HepG2 (cell line): ENCODE data around the gene TTC23. TPM values are rescaled to one million over a fixed set of nuclear protein-coding genes. Genes with fewer than 3 reads are reported as not detected.

Experiments used
- ATAC-seq: fragments of 200-7000 bp; cut with Tn5 transposase; 3 replicates; pipeline ENCODE4 v1.9.1; 2020; ENCODE audit warnings: mild to moderate bottlenecking, moderate library complexity
- BruUV-seq: library from RNA; stranded (reverse); fragments of 400-500 nt; replicated peaks from 2 replicates; lab custom pipeline; 2021; lab: Mats Ljungman, UMichigan
- CTCF ChIA-PET: fragments of 300-600 bp; formaldehyde crosslinking; extraction: SDS; loops from one replicate; lab custom pipeline; 2021; ENCODE audit warnings: low total read pairs, inconsistent platforms, low intra/inter-chr PET ratio; lab: Yijun Ruan, JAX
- POLR2A ChIA-PET: fragments of 350-600 bp; sonication (Branson Sonifier 250); formaldehyde crosslinking; loops from one replicate; lab custom pipeline; 2020; ENCODE audit warnings: antibody characterized with exemption, inconsistent platforms; lab: Yijun Ruan, JAX
- DNase-seq: peaks from one replicate; pipeline ENCODE4 v3.0.0-alpha.2; 2015; ENCODE audit warnings: low spot score
- FAIRE-seq: peaks from 3 replicates; lab custom pipeline; 2011; peaks lifted over from hg19 to GRCh38; lab: Jason Lieb, UNC
- H2AFZ ChIP-seq: one replicate; pipeline ENCODE4 v1.6.1; 2011; ENCODE audit warnings: low read length, inconsistent platforms
- H3K27ac ChIP-seq: fragments of 300-600 bp; 3 replicates; pipeline ENCODE4 v1.8.0; 2011; ENCODE audit warnings: mixed run types, mild to moderate bottlenecking, mixed read lengths, low read length, inconsistent platforms; ENCODE audit not compliant: insufficient read depth; ENCODE audit errors: extremely low read length
- H3K27me3 ChIP-seq, 2 experiments: fragments of 200-600 bp in 1 of 2; 2 replicates in 1 of 2; 3 replicates in 1 of 2; pipeline versions ENCODE4 v1.6.0 to v1.8.0; 2011; ENCODE audit warnings: low read length in 2 of 2, mild to moderate bottlenecking in 2 of 2, moderate library complexity in 2 of 2, inconsistent platforms in 1 of 2; ENCODE audit not compliant: insufficient read depth in 2 of 2, control insufficient read depth in 1 of 2
- H3K36me3 ChIP-seq, 2 experiments: fragments of 200-600 bp in 1 of 2; replicated peaks in 1 of 2; 2 replicates in 1 of 2; 3 replicates in 1 of 2; pipeline versions ENCODE4 v1.5.1 to v1.8.0; 2011; ENCODE audit warnings: low read length in 2 of 2, inconsistent platforms in 1 of 2; ENCODE audit not compliant: insufficient read depth in 2 of 2, control insufficient read depth in 1 of 2
- H3K4me1 ChIP-seq: 2 replicates; pipeline ENCODE4 v1.5.1; 2012; ENCODE audit warnings: low read length, inconsistent platforms; ENCODE audit not compliant: insufficient read depth
- H3K4me2 ChIP-seq: 2 replicates; pipeline ENCODE4 v1.6.0; 2011; ENCODE audit warnings: low read depth, low read length, inconsistent platforms
- H3K4me3 ChIP-seq, 3 experiments: fragments of 200-600 bp in 1 of 3; sonication (generic), shearing (Covaris generic) in 1 of 3; replicated peaks in 1 of 3; 2 replicates each; pipeline ENCODE4 v1.5.1; 2011 to 2016; ENCODE audit warnings: low read length in 3 of 3, inconsistent platforms in 2 of 3, low read depth in 2 of 3, mild to moderate bottlenecking in 2 of 3, control low read depth in 1 of 3, mixed read lengths in 1 of 3; ENCODE audit not compliant: insufficient read depth in 1 of 3
- H3K79me2 ChIP-seq: one replicate; pipeline ENCODE4 v1.6.1; 2011; ENCODE audit warnings: low read length, inconsistent platforms; ENCODE audit not compliant: insufficient read depth
- H3K9ac ChIP-seq: 2 replicates; pipeline ENCODE4 v1.6.0; 2011; ENCODE audit warnings: mild to moderate bottlenecking, low read depth, low read length, inconsistent platforms; ENCODE audit not compliant: insufficient read depth
- H3K9me3 ChIP-seq: 2 replicates; pipeline ENCODE4 v1.5.1; 2012; ENCODE audit warnings: mild to moderate bottlenecking, low read length
- H4K20me1 ChIP-seq: 2 replicates; pipeline ENCODE4 v1.6.0; 2011; ENCODE audit warnings: inconsistent platforms, mild to moderate bottlenecking, low read length, moderate library complexity; ENCODE audit not compliant: insufficient read depth
- BORCS8-MEF2B ChIP-seq: sonication (generic); formaldehyde crosslinking; IDR thresholded peaks from 2 replicates; pipeline ENCODE4 v1.8.0; 2022; ENCODE audit warnings: mild to moderate bottlenecking, missing genetic modification reagents
- DMAP1 ChIP-seq: IDR thresholded peaks from 2 replicates; pipeline ENCODE4 v1.6.1; 2016
- DNMT3B ChIP-seq: conservative IDR thresholded peaks from 2 replicates; pipeline ENCODE4 v1.6.1; 2016; ENCODE audit warnings: missing biosample characterization, control low read depth
- HDAC1 ChIP-seq: sonication (generic); formaldehyde crosslinking; IDR thresholded peaks from 2 replicates; pipeline ENCODE4 v1.5.1; 2020; ENCODE audit warnings: mild to moderate bottlenecking, missing genetic modification reagents
- HOXA9 ChIP-seq: sonication (generic); formaldehyde crosslinking; IDR thresholded peaks from 2 replicates; pipeline ENCODE4 v1.8.1; 2022; ENCODE audit warnings: missing genetic modification reagents, mild to moderate bottlenecking, moderate library complexity, borderline replicate concordance
- KDM4B ChIP-seq: sonication (generic); formaldehyde crosslinking; IDR thresholded peaks from 2 replicates; pipeline ENCODE4 v1.4.0; 2020; ENCODE audit warnings: missing genetic modification reagents
- PAXIP1 ChIP-seq: sonication (generic); formaldehyde crosslinking; conservative IDR thresholded peaks from 2 replicates; pipeline ENCODE4 v1.4.0; 2020; ENCODE audit warnings: mild to moderate bottlenecking, missing genetic modification reagents, moderate library complexity
- PHF20 ChIP-seq: sonication (generic); formaldehyde crosslinking; IDR thresholded peaks from 2 replicates; pipeline ENCODE4 v1.5.0; 2020; ENCODE audit warnings: mild to moderate bottlenecking, missing genetic modification reagents
- PLRG1 ChIP-seq: fragments of 450-650 bp; conservative IDR thresholded peaks from 2 replicates; pipeline ENCODE4 v1.6.1; 2016
- PPARG ChIP-seq: conservative IDR thresholded peaks from 2 replicates; pipeline ENCODE4 v1.6.1; 2016; ENCODE audit warnings: missing biosample characterization, missing genetic modification reagents
- STAT6 ChIP-seq: sonication (generic); formaldehyde crosslinking; IDR thresholded peaks from 2 replicates; pipeline ENCODE4 v1.4.0; 2020; ENCODE audit warnings: missing genetic modification reagents, mild to moderate bottlenecking, borderline replicate concordance
- TCF7L2 ChIP-seq: IDR thresholded peaks from 2 replicates; pipeline ENCODE4 v1.6.1; 2011; ENCODE audit warnings: mild to moderate bottlenecking, low read depth, low read length, moderate library complexity
- ZBTB43 ChIP-seq: sonication (generic); formaldehyde crosslinking; conservative IDR thresholded peaks from 2 replicates; pipeline ENCODE4 v1.4.0; 2020; ENCODE audit warnings: missing genetic modification reagents
- ZKSCAN1 ChIP-seq: fragments of 150-350 bp; IDR thresholded peaks from 2 replicates; pipeline ENCODE4 v1.6.1; 2014; ENCODE audit warnings: low read length
- ZNF296 ChIP-seq: sonication (generic); formaldehyde crosslinking; conservative IDR thresholded peaks from 2 replicates; pipeline ENCODE4 v1.5.0; 2020; ENCODE audit warnings: mild to moderate bottlenecking, missing genetic modification reagents
- ZNF558 ChIP-seq: sonication (generic); formaldehyde crosslinking; IDR thresholded peaks from 2 replicates; pipeline ENCODE4 v1.9.0; 2022; ENCODE audit warnings: mild to moderate bottlenecking, missing genetic modification reagents, borderline replicate concordance
- ZNF781 ChIP-seq: sonication (generic); formaldehyde crosslinking; IDR thresholded peaks from 2 replicates; pipeline ENCODE4 v1.5.1; 2020; ENCODE audit warnings: borderline replicate concordance, mild to moderate bottlenecking, missing genetic modification reagents; ENCODE audit errors: not compliant biosample characterization
- ZNF790 ChIP-seq: sonication (generic); formaldehyde crosslinking; IDR thresholded peaks from 2 replicates; pipeline ENCODE4 v1.8.0; 2022; ENCODE audit warnings: missing genetic modification reagents, mild to moderate bottlenecking, borderline replicate concordance
- ZNF883 ChIP-seq: sonication (generic); formaldehyde crosslinking; IDR thresholded peaks from 2 replicates; pipeline ENCODE4 v1.5.1; 2020; ENCODE audit warnings: mild to moderate bottlenecking, missing genetic modification reagents; ENCODE audit errors: not compliant biosample characterization
- WGBS: methylation state at CpG from one replicate; pipeline ENCODE4 v1.1.6; 2017; ENCODE audit warnings: low lambda C conversion rate; 5-methylcytosine and 5-hydroxymethylcytosine counted together
- in situ Hi-C: cut with HindIII; loops from 2 replicates; pipeline ENCODE4 v1.10.0; 2017; ENCODE audit warnings: low pct_unique_long_range_greater_than_20kb; ENCODE audit not compliant: extremely low pct_ligation_motif_present
- intact Hi-C: fragments of 100-400 bp; cut with micrococcal nuclease; formaldehyde crosslinking; loops from one replicate; pipeline ENCODE4 v1.10.0; 2022; ENCODE audit not compliant: unreplicated experiment
- polyA plus RNA-seq, 8 experiments: library from polyadenylated mRNA; depleted of rRNA in 3 of 8; stranded (reverse) in 7 of 8; unstranded in 1 of 8; fragments of >200 nt; fragmentation: Illumina TruSeq in 4 of 8; extraction: Trizol in 4 of 8; gene quantifications; 2 replicates each; pipeline versions ENCODE4 v1.2.1 to v1.2.3, GENCODE V29; 2011 to 2016; ENCODE audit warnings: low read depth in 4 of 8, missing spikeins in 1 of 8, mixed read lengths in 1 of 8; ENCODE audit not compliant: insufficient read depth in 1 of 8
- total RNA-seq, 5 experiments: library from RNA; depleted of rRNA; stranded (reverse); fragments of >200 nt; fragmentation: Illumina TruSeq; extraction: Trizol; gene quantifications; 2 replicates each; pipeline ENCODE4 v1.2.3, GENCODE V29; 2016; ENCODE audit warnings: low read depth in 1 of 5

The TTC23 gene
- total and polyA plus RNA-seq, 2 of the 13 experiments (the other 11 are each of a cell fraction or from before 2014, with no cell fraction given): 1.6 to 11.7 TPM

- TF ChIP-seq PAXIP1 (peak; percentile 55), STAT6 (no peak), PPARG (peak; percentile 86), ZKSCAN1 (no peak), HOXA9 (CRISPR knock-in tag) (no peak)
These were observed 76.4 kb downstream of the TTC23 start (continued) for GRCh38 chr15:99172989-99173388.

- ChIA-PET POLR2A (no interaction called here), CTCF (no interaction called here)
- Histone ChIP-seq H4K20me1 (no peaks in the 10 kb centered on the region), H3K36me3 (peaks cover 1 to 10% of the 10 kb centered on the region in 2 experiments; a peak in 2 of 5 replicates), H3K27ac (no peak overlapping the region), H3K9ac (no peak overlapping the region), H3K79me2 (no peaks in the 10 kb centered on the region), H3K4me2 (no peak overlapping the region), H3K4me1 (peaks cover 10% of the 10 kb centered on the region), H3K4me3 (no peak overlapping the region), H3K27me3 (no peaks in the 10 kb centered on the region), H3K9me3 (no peaks in the 10 kb centered on the region), H2AFZ (no peak overlapping the region)
- WGBS: 98% methylated on average over 4 of the region's 4 CpGs
- ATAC-seq (no peak), DNase-seq (no peak), FAIRE-seq (no peak)
- in situ Hi-C loops (no loop called here), intact Hi-C loops (no loop called here)
- BruUV-seq: no TSS peak
- TF ChIP-seq ZNF558 (no peak), ZNF790 (no peak), BORCS8-MEF2B (CRISPR knock-in tag) (no peak), PHF20 (CRISPR knock-in tag) (no peak), DNMT3B (CRISPR knock-in tag) (no peak), DMAP1 (CRISPR knock-in tag) (no peak), PLRG1 (no peak), ZNF883 (CRISPR knock-in tag) (no peak), TCF7L2 (no peak), HDAC1 (CRISPR knock-in tag) (no peak), ZNF296 (no peak), ZBTB43 (CRISPR knock-in tag) (no peak), KDM4B (CRISPR knock-in tag) (no peak), ZNF781 (CRISPR knock-in tag) (no peak)
These were observed 77.2 kb downstream of the TTC23 start for GRCh38 chr15:99172171-99172570.
